Cardiac septum (tissue), 1 donor: ENCODE results near the gene KCNIP3. TPM values are rescaled to one million over a fixed set of nuclear protein-coding genes. Genes with fewer than 3 reads are reported as not detected.
"Not testable (repeated sequence)": the region's sequence is repeated elsewhere in the genome, so short reads cannot be mapped to it uniquely, and the experiment has no call there.

ENCODE experiments used
- DNase-seq: peaks from one replicate; pipeline ENCODE4 v3.0.0-alpha.2; 2020; ENCODE audit warnings: low spot score
- intact Hi-C: fragments of 100-400 bp; cut with DNase I; formaldehyde crosslinking; loops from one replicate; pipeline ENCODE4 v1.14.0; 2022
- total RNA-seq: library from RNA; stranded (reverse); fragmentation: NEBNext Ultra II Directional; extraction: Animal tissue kit (Norgen Biotek cat#: 25700); gene quantifications from one replicate; pipeline ENCODE4 v1.2.1, GENCODE V29; 2021
- donor health status: DM: no; HTN: no; CAD: no.

Gene KCNIP3
- total RNA-seq, 1 donor from 2014 or later = 6.5 TPM

DNA sequence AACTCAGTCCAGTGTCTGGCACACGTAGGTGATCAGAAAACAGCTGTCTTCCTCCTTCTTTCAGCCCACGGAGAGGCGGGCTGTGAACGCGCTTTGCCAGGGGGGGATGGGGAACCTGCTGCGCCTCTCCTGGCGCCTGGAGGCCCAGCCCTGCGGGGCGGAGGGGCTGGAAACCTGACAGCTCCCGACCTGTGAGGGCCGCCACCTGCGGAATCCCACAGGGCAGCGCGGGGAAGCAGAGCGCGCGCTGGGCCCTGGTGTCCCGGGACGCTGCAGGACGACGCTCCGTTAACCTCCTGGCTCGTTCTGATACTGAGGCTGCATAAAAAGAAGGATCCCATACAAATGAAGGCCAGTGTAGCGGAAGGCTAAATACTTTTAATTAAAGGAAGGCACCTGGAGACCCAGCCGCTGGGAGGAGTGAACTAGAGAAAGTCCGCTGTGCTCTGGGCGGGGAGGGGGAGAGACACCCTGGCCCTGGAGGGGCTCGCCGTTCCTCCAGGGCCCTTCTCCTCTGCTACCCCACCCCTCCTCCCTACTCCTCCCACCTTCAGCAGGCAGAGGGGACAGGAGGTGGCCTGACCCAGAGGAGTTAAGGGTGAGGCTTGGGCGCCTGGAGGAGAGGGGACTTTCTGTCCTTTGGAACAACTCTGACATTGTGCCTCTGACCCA is 130.2 kb downstream of the KCNIP3 start:
- DNase-seq, intact Hi-C loops: not testable (repeated sequence)

DNA sequence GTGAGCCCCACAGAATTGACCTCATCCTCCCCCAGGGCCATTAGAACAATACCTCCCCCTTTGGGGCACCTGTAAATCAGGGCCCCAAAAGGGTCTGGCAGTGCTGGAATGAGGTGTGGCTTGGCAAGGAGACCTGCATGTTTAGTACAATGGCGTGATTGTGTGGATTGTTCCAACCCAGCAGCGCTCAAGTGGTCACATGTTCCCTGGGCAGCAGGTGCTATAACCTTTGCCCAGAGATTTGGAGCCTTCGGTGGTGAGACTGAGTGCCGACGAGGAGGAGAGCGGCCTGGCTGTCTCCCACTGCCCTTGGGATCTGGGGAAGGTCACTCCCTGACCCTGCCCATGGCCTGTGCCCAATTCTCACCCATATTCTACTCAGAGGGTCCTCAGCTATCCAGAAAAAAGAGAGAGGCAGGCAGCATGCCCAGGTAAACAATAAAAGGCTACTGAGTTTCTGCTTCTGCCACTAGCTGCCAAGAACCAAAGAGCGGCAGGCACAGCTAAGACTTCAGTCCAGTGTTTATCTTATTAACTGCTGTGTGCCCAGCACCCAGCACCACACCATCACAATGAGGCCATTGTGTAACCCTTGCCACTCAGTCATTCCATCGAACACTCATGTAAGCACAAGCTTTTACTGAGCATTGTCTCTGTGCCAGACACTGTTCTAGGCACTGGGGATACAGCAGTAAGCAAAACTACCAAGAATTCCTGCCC is 132.8 kb downstream of the KCNIP3 start:
- DNase-seq, intact Hi-C loops: not testable (repeated sequence)

- DNase-seq, intact Hi-C loops: not testable (repeated sequence)
These were observed 136.2 kb downstream of the KCNIP3 start for GRCh38 chr2:95433373-95433772.

DNA sequence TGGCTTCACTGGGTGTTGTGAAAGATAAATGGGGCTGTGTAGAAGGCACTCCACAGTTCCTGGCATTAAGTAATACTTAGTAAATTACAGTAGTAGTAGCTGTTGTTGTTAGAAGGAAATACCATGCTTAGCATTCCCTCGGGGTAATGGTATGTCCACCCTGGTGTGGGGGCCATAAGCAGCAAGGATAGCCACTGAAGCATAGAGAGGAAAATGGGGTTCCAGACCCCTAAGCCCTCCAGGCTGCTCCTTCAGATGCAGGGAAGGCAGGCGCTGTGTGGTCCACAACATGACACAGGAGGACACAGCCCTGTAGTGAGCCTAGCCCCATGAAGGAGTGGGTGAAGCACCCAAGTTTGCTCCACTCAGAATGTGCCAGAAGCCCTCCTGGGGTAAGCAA is 136.8 kb downstream of the KCNIP3 start:
- DNase-seq, intact Hi-C loops: not testable (repeated sequence)

DNA sequence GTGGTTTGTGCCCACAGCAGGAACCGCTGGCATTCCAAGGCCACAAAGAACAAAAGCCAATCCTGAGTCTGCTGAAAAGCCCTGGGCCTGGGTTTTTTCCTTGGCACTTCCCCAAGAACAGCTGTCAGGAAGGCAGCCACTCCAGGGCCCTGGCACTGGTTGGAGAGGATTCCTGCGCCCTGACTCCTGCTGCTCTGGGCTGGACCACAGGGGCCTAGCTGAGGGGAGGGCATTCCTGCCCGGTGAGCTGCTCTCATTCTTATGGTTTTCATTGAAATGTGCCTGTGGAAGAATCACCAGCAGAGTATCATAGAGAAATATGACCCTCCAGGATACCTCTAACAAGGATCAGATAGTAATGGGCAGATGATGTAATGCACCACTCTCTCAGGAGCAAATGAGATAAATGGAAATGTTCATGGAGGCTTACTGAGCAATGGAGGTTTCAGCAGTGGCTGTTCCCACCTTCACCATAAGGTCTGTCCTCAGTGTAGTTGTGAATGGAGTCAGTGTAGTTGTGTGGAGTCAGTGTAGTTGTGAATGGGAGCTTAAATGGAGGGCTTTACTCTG is 137.4 kb downstream of the KCNIP3 start:
- DNase-seq, intact Hi-C loops: not testable (repeated sequence)

DNA sequence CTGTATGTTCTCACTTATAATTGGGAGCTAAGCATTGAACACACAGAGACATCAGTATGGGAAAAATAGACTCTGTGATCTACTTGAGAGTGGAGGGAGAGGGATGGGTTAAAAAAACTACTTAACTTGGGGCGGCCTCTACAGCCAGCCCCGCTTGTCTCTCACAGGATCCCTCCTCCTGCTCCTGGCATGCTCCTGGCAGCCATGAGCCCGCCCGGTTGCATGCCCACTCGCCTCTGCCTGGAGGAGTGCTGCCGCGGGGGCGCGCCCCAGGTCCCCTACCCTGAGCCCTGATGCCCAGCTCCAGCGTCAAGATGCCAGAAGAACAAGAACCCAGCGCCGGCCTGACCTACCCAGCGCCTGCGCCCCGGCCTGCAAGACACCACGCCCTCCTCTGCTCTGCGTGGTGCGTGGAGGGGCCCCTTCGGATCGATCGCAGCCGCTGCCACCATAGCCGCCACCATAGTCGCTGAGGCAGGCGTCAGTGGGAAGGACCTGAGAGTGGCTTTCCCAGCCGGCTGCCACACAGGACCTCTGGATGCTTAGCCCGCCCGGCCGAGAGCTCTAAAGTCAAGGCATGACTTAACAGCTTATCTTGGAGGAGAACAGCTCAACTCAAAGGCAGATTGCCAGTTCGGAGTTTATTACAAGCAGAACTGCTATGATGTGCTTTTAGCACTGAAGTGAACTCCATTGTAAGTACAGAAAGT is 138.2 kb downstream of the KCNIP3 start:
- intact Hi-C loops, DNase-seq: not testable (repeated sequence)

Other genes with a start within 250 kb of the KCNIP3 start
- 69.4 TPM for gene MRPS5, start 175.5 kb upstream of the KCNIP3 start, total RNA-seq
- gene ZNF514, start 137.5 kb upstream of the KCNIP3 start, total RNA-seq = 14.7 TPM
- gene ZNF2, start 131.5 kb upstream of the KCNIP3 start, total RNA-seq = 4.1 TPM
- 4.8 TPM for gene ZNF892, start 89.8 kb upstream of the KCNIP3 start, total RNA-seq
- gene PROM2, start 22.9 kb upstream of the KCNIP3 start, total RNA-seq = 0.83 TPM
- gene FAHD2A, start 105.4 kb downstream of the KCNIP3 start, total RNA-seq = 28.8 TPM
- not detected for gene TRIM43B, start 187.4 kb downstream of the KCNIP3 start, total RNA-seq